DND-41 (cell line): ENCODE measurements around the gene EIPR1.

ENCODE experiments used
- ATAC-seq: fragments of 200-7000 bp; cut with Tn5 transposase; 3 replicates; pipeline ENCODE4 v1.9.1; 2021; ENCODE audit warnings: low read depth; ENCODE audit not compliant: insufficient read depth
- DNase-seq: peaks from one replicate; pipeline ENCODE4 v3.0.0-alpha.2; 2020
- H2AFZ ChIP-seq: 2 replicates; pipeline ENCODE4 v1.6.0; 2012; ENCODE audit warnings: low read depth, low read length
- H3K27ac ChIP-seq: 2 replicates; pipeline ENCODE4 v1.5.1; 2012; ENCODE audit warnings: low read length, inconsistent platforms
- H3K27me3 ChIP-seq: fragments of 200-600 bp; sonication (generic); 2 replicates; pipeline ENCODE4 v1.6.0; 2012; ENCODE audit warnings: low read length, mild to moderate bottlenecking, inconsistent platforms; ENCODE audit not compliant: insufficient read depth, poor library complexity
- H3K36me3 ChIP-seq: 2 replicates; pipeline ENCODE4 v1.5.1; 2012; ENCODE audit warnings: low read length, inconsistent platforms; ENCODE audit not compliant: insufficient read depth
- H3K4me1 ChIP-seq: 2 replicates; pipeline ENCODE4 v1.5.1; 2012; ENCODE audit warnings: mild to moderate bottlenecking, low read length; ENCODE audit not compliant: insufficient read depth
- H3K4me2 ChIP-seq: 2 replicates; pipeline ENCODE4 v1.6.0; 2012; ENCODE audit warnings: mild to moderate bottlenecking, moderate library complexity, low read length, inconsistent platforms; ENCODE audit not compliant: insufficient read depth
- H3K4me3 ChIP-seq, 2 experiments: fragments of 200-600 bp in 1 of 2; shearing (Covaris generic) in 1 of 2; 2 replicates each; pipeline ENCODE4 v1.5.1; 2012 to 2016; ENCODE audit warnings: inconsistent platforms in 2 of 2, low read length in 2 of 2, mild to moderate bottlenecking in 2 of 2, low read depth in 1 of 2, moderate library complexity in 1 of 2
- H3K79me2 ChIP-seq: 2 replicates; pipeline ENCODE4 v1.6.0; 2012; ENCODE audit warnings: low read length, inconsistent platforms; ENCODE audit not compliant: insufficient read depth
- H3K9ac ChIP-seq: 2 replicates; pipeline ENCODE4 v1.6.0; 2012; ENCODE audit warnings: low read depth, mild to moderate bottlenecking, inconsistent platforms, low read length, moderate library complexity
- H3K9me3 ChIP-seq: 2 replicates; pipeline ENCODE4 v1.5.1; 2012; ENCODE audit warnings: low read length, moderate library complexity, mild to moderate bottlenecking, inconsistent platforms; ENCODE audit not compliant: insufficient read depth, severe bottlenecking
- H4K20me1 ChIP-seq: 2 replicates; pipeline ENCODE4 v1.6.0; 2012; ENCODE audit warnings: low read length; ENCODE audit not compliant: insufficient read depth
- EZH2 ChIP-seq: IDR thresholded peaks from 3 replicates; pipeline ENCODE4 v1.6.1; 2012; ENCODE audit warnings: borderline replicate concordance, low read depth, mild to moderate bottlenecking, moderate library complexity, low read length, inconsistent platforms; ENCODE audit not compliant: severe bottlenecking
- TF ChIP-seq, protein P1 (sequence below): IDR thresholded peaks from 2 replicates; pipeline ENCODE4 v1.5.1; 2012; ENCODE audit warnings: borderline replicate concordance, low read length, moderate library complexity, mild to moderate bottlenecking; ENCODE audit not compliant: poor library complexity, severe bottlenecking; ENCODE audit errors: extremely low read depth

Gene EIPR1

GRCh38 chr2:3311601-3312000, 66.0 kb downstream of the EIPR1 start:
- H3K9me3 ChIP-seq = no peaks in the 10 kb centered on the region
- H3K36me3 ChIP-seq = no peaks in the 10 kb centered on the region
- DNase-seq (no peak), ATAC-seq (no peak)
- no peak overlapping the region for H2AFZ ChIP-seq
- H3K9ac ChIP-seq = no peak overlapping the region
- H3K27me3 ChIP-seq = no peaks in the 10 kb centered on the region
- H3K27ac ChIP-seq = no peak overlapping the region
- no peak overlapping the region for H3K4me2 ChIP-seq
- no peaks in the 10 kb centered on the region for H3K79me2 ChIP-seq
- no peaks in the 10 kb centered on the region for H3K4me1 ChIP-seq
- no peak overlapping the region for H3K4me3 ChIP-seq
- TF ChIP-seq EZH2 = no peak
- no peaks in the 10 kb centered on the region for H4K20me1 ChIP-seq

DNA sequence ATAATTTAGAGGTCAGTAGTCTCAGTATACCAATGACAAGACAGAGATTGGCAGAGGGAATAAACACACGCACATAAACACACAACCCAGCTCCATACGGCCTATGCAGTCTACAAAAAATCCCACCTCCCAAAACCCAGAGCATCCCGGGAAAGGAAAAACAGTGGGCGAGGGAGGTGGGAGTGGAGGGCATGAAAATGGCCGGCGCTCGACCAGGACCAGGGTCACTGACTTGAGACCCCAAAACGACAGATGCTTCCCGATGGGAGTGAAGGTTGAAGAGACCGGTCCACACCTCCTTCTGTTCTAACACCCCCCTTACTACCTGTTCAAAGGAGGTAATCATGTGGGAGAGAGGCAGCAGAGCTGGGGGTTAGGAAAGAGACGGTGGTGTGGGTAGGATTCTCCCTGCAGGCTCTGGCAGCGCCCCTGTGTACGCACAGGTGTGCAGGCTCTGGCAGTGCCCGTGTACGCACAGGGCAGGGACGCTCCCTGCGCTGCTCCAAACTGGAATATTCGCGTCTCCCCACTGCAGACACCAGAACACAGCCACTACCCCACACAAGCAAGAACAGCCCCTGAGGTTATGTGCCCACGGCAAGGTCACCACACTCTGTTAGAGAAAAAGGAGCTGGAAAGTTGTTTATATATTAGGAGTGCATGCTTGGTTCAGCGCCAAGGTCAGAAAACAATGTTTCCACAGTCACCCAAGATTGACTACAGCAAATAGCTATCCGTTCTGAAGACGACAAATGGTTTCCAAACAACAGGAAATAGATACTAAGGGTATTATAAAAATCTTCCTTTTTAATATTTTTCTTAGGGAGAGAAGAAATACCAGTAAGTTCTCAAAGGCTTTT, 67.9 kb downstream of the EIPR1 start:
- H3K4me1 ChIP-seq = no peaks in the 10 kb centered on the region
- TF ChIP-seq, protein P1, sequence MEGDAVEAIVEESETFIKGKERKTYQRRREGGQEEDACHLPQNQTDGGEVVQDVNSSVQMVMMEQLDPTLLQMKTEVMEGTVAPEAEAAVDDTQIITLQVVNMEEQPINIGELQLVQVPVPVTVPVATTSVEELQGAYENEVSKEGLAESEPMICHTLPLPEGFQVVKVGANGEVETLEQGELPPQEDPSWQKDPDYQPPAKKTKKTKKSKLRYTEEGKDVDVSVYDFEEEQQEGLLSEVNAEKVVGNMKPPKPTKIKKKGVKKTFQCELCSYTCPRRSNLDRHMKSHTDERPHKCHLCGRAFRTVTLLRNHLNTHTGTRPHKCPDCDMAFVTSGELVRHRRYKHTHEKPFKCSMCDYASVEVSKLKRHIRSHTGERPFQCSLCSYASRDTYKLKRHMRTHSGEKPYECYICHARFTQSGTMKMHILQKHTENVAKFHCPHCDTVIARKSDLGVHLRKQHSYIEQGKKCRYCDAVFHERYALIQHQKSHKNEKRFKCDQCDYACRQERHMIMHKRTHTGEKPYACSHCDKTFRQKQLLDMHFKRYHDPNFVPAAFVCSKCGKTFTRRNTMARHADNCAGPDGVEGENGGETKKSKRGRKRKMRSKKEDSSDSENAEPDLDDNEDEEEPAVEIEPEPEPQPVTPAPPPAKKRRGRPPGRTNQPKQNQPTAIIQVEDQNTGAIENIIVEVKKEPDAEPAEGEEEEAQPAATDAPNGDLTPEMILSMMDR = no peak
- TF ChIP-seq EZH2 = no peak
- DNase-seq = no peak
- H3K27me3 ChIP-seq = no peaks in the 10 kb centered on the region
- H3K9ac ChIP-seq = no peak overlapping the region
- no peak overlapping the region for H3K4me3 ChIP-seq
- H4K20me1 ChIP-seq = no peaks in the 10 kb centered on the region
- no peaks in the 10 kb centered on the region for H3K79me2 ChIP-seq
- H3K9me3 ChIP-seq = no peaks in the 10 kb centered on the region
- no peak overlapping the region for H3K4me2 ChIP-seq
- H3K27ac ChIP-seq = no peak overlapping the region
- H2AFZ ChIP-seq = no peak overlapping the region
- no peaks in the 10 kb centered on the region for H3K36me3 ChIP-seq
- ATAC-seq = no peak

DNA sequence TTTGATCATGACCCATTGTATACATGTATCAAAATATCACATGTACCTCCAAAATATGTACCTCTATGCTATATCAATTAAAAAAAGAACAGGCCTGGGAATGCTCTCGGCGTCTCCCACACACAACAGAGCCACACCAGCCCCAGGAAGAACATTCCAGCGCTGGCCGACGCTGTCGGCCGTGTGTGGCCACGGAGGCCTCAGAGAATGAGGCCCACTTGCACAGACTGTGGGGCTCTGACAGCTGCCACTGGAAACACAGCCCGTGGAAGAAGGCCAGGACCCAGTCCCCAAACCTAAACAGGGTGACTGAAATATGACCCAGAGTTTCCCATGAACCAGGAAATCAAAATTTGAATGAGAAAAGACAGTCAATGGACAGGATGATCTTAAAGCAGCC, 69.7 kb downstream of the EIPR1 start:
- TF ChIP-seq, protein P1 = no peak
- TF ChIP-seq EZH2 = no peak
- H3K4me1 ChIP-seq = peaks cover 8% of the 10 kb centered on the region
- no peaks in the 10 kb centered on the region for H4K20me1 ChIP-seq
- H3K9me3 ChIP-seq = no peaks in the 10 kb centered on the region
- H3K9ac ChIP-seq = no peak overlapping the region
- no peak overlapping the region for H3K27ac ChIP-seq
- H3K79me2 ChIP-seq = no peaks in the 10 kb centered on the region
- H2AFZ ChIP-seq = no peak overlapping the region
- no peaks in the 10 kb centered on the region for H3K27me3 ChIP-seq
- DNase-seq (no peak), ATAC-seq (no peak)
- no peak overlapping the region for H3K4me2 ChIP-seq
- no peaks in the 10 kb centered on the region for H3K36me3 ChIP-seq
- no peak overlapping the region for H3K4me3 ChIP-seq

GRCh38 chr2:3307236-3307635, 70.4 kb downstream of the EIPR1 start:
- no peak overlapping the region for H3K9ac ChIP-seq
- no peak overlapping the region for H3K4me2 ChIP-seq
- ATAC-seq (no peak), DNase-seq (no peak)
- no peak overlapping the region for H2AFZ ChIP-seq
- H3K79me2 ChIP-seq = no peaks in the 10 kb centered on the region
- peaks cover 8% of the 10 kb centered on the region for H3K4me1 ChIP-seq
- H3K27ac ChIP-seq = no peak overlapping the region
- no peaks in the 10 kb centered on the region for H4K20me1 ChIP-seq
- H3K4me3 ChIP-seq = no peak overlapping the region
- no peaks in the 10 kb centered on the region for H3K27me3 ChIP-seq
- H3K9me3 ChIP-seq = no peaks in the 10 kb centered on the region
- H3K36me3 ChIP-seq = no peaks in the 10 kb centered on the region
- TF ChIP-seq EZH2 = no peak
- TF ChIP-seq, protein P1 = no peak
